ACC112 (cell line): ENCODE measurements around the gene HOXB8.

ENCODE experiments used
- H2AFZ ChIP-seq: fragments of 200-600 bp; sonication (generic); one replicate; pipeline ENCODE4 v1.6.0; 2017; ENCODE audit warnings: antibody characterized with exemption, low read length; ENCODE audit not compliant: unreplicated experiment
- H3K27ac ChIP-seq: fragments of 200-600 bp; sonication (generic); 2 replicates; pipeline ENCODE4 v1.5.1; 2014; ENCODE audit warnings: low read depth, mild to moderate bottlenecking, antibody characterized with exemption, low read length, moderate library complexity
- H3K27me3 ChIP-seq: fragments of 200-600 bp; sonication (generic); 2 replicates; pipeline ENCODE4 v1.6.1; 2014; ENCODE audit warnings: mild to moderate bottlenecking, antibody characterized with exemption, low read length, moderate library complexity, mixed read lengths; ENCODE audit not compliant: insufficient read depth
- H3K36me3 ChIP-seq: fragments of 200-600 bp; sonication (generic); 2 replicates; pipeline ENCODE4 v1.6.1; 2016; ENCODE audit warnings: mild to moderate bottlenecking, antibody characterized with exemption, low read length, moderate library complexity, mixed read lengths; ENCODE audit not compliant: insufficient read depth
- H3K4me1 ChIP-seq: fragments of 200-600 bp; sonication (generic); one replicate; pipeline ENCODE4 v1.6.1; 2016; ENCODE audit warnings: low read length, mixed read lengths; ENCODE audit not compliant: insufficient read depth, unreplicated experiment, control insufficient read depth
- H3K4me3 ChIP-seq: fragments of 200-600 bp; sonication (generic); 2 replicates; pipeline ENCODE4 v1.5.1; 2014; ENCODE audit warnings: mild to moderate bottlenecking, low read depth, low read length
- H3K79me2 ChIP-seq: fragments of 200-600 bp; sonication (generic); one replicate; pipeline ENCODE4 v1.6.0; 2016; ENCODE audit warnings: low read length; ENCODE audit not compliant: control insufficient read depth, unreplicated experiment, insufficient read depth

HOXB8 gene

GRCh38 chr17:48567646-48568354 lies 47.3 kb downstream of the HOXB8 start:
- Histone ChIP-seq H3K36me3 (no peaks in the 10 kb centered on the region), H3K27me3 (peaks cover 100% of the 10 kb centered on the region), H3K27ac (no peak overlapping the region), H2AFZ (no peak overlapping the region), H3K4me1 (no peaks in the 10 kb centered on the region), H3K79me2 (no peaks in the 10 kb centered on the region), H3K4me3 (no peak overlapping the region)

- H3K27ac ChIP-seq = no peak overlapping the region
- no peaks in the 10 kb centered on the region for H3K79me2 ChIP-seq
- no peaks in the 10 kb centered on the region for H3K36me3 ChIP-seq
- H3K27me3 ChIP-seq = peaks cover 100% of the 10 kb centered on the region
- no peak overlapping the region for H2AFZ ChIP-seq
- H3K4me3 ChIP-seq = no peak overlapping the region
- H3K4me1 ChIP-seq = no peaks in the 10 kb centered on the region
These were observed 47.9 kb downstream of the HOXB8 start for GRCh38 chr17:48567209-48567608.

- Histone ChIP-seq H3K27me3 (peaks cover 100% of the 10 kb centered on the region), H3K79me2 (no peaks in the 10 kb centered on the region), H3K4me1 (no peaks in the 10 kb centered on the region), H3K36me3 (no peaks in the 10 kb centered on the region), H3K27ac (no peak overlapping the region), H3K4me3 (no peak overlapping the region), H2AFZ (no peak overlapping the region)
These were observed 48.4 kb downstream of the HOXB8 start for GRCh38 chr17:48566717-48567116.

GRCh38 chr17:48565925-48566710 lies 49.0 kb downstream of the HOXB8 start:
- H3K79me2 ChIP-seq = no peaks in the 10 kb centered on the region
- no peaks in the 10 kb centered on the region for H3K36me3 ChIP-seq
- peaks cover 100% of the 10 kb centered on the region for H3K27me3 ChIP-seq
- H2AFZ ChIP-seq = no peak overlapping the region
- no peaks in the 10 kb centered on the region for H3K4me1 ChIP-seq
- H3K27ac ChIP-seq = no peak overlapping the region
- no peak overlapping the region for H3K4me3 ChIP-seq

- Histone ChIP-seq H3K27ac (no peak overlapping the region), H3K27me3 (peaks cover 97% of the 10 kb centered on the region), H3K36me3 (no peaks in the 10 kb centered on the region), H2AFZ (no peak overlapping the region), H3K4me1 (no peaks in the 10 kb centered on the region), H3K79me2 (no peaks in the 10 kb centered on the region), H3K4me3 (no peak overlapping the region)
These were observed 50.0 kb downstream of the HOXB8 start for GRCh38 chr17:48565022-48565554.

DNA sequence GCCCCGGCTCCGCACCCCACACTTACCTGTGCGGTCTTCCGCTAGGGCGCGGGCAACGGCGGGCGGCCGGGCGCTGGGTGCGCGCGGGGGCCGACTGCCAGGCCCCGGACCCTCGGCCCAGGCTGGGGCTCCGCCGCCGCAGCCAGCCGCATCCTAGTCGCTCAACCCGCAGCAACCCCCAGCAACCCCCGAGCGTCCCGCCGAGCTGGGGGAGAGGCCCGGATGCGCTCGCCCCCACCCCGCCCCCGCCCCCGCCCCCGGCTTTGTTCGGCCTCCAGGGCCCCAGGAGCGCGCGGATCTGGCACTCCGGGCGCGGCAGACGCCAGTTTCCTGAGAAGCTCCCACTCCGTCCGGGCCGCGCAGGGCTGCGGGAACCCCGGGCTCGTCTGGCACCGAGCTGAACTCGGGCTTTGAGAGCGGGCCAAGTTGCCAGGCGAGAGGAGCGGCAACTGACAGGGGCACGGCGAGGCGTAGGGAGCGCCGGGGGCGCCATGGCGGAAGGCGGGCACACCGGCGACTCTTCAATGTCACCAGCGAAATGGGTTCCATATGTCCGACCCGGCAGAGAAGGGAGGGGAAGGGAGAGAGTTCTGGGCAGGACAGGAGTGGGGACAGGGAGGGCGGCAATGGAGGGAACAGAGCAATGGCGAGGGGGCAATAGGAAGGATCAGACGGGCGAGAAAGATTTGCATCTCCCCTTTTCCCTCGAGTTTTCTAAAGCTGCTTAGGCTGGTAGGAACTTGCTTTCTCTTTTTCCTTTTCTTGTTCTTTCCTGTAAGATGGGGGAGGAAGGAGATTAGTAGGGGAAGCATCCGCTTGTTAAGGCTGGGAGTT lies 50.7 kb downstream of the HOXB8 start:
- H3K27ac ChIP-seq = no peak overlapping the region
- no peaks in the 10 kb centered on the region for H3K4me1 ChIP-seq

DNA sequence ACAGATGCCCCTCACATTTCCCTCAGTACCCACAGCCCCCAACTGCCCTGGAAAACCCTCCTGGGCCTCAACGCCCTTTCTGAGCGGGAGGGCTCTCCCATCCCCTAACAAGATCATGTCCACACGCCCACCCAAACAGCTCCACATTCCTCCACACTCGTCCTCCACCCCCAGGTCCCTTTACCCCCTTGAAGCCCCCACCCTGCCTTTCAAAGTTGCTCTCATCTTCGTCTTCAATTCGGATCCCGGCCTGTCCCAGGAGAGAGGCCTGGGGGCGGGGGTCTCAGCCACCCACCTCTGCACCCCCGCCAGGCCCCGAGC lies 51.3 kb downstream of the HOXB8 start:
- Histone ChIP-seq H2AFZ (no peak overlapping the region), H3K27me3 (peaks cover 97% of the 10 kb centered on the region), H3K27ac (no peak overlapping the region), H3K4me3 (no peak overlapping the region), H3K4me1 (no peaks in the 10 kb centered on the region), H3K79me2 (no peaks in the 10 kb centered on the region), H3K36me3 (no peaks in the 10 kb centered on the region)

More for the DNA sequence above, 50.7 kb downstream of the HOXB8 start:
- H3K27me3 ChIP-seq = peaks cover 97% of the 10 kb centered on the region
- no peaks in the 10 kb centered on the region for H3K79me2 ChIP-seq
- no peak overlapping the region for H2AFZ ChIP-seq
- no peak overlapping the region for H3K4me3 ChIP-seq
- H3K36me3 ChIP-seq = no peaks in the 10 kb centered on the region

DNA sequence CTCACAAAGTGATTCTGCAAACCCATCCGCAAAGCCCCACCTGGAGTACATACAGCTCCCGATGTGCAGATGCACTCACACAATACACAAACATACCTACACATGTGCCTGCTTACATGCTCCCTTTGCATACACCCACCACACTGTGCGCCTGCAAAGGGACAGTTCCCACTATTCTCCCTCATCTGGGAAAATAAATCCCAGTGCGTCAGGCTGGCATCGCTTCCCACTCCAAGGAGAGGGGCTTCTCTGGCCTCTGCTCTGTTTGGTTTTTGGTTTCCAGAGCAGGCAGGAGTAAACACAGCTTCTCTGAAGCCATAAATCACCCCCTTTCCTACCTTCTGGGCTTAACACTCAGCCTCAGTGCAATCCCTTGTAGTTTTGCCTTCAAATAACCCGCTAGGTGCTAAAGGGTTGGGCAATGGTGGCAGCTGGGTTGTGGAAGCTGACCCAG lies 51.7 kb downstream of the HOXB8 start:
- Histone ChIP-seq H3K4me1 (no peaks in the 10 kb centered on the region), H3K79me2 (no peaks in the 10 kb centered on the region), H3K4me3 (no peak overlapping the region), H3K27ac (no peak overlapping the region), H2AFZ (no peak overlapping the region), H3K27me3 (peaks cover 97% of the 10 kb centered on the region), H3K36me3 (no peaks in the 10 kb centered on the region)

DNA sequence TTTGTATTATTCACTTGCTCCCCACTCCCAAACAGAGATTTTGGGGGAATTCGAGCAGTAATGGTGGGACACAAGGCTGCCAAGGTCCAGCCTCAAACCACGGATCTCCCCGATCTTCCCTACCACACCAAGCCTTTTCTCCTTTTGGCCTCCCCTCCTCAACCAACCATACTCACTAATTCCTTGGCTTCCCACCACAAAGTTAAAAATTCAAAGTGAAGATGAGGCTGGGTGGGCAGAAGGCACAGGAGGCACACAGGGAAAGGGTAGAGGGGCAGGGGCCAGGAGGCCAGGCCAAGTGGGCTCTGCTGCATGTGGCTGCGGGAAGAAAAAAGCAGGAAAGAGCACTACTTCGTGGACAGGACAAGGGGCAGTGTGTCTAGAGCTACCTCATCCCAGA lies 52.2 kb downstream of the HOXB8 start:
- Histone ChIP-seq H3K79me2 (no peaks in the 10 kb centered on the region), H3K27me3 (peaks cover 97% of the 10 kb centered on the region), H3K27ac (no peak overlapping the region), H3K4me1 (no peaks in the 10 kb centered on the region), H2AFZ (no peak overlapping the region), H3K36me3 (no peaks in the 10 kb centered on the region), H3K4me3 (no peak overlapping the region)
